Cardiac fibroblast (primary cell): ENCODE measurements around the gene CCDC7.
"Not testable (repeated sequence)": the region's sequence is repeated elsewhere in the genome, so short reads cannot be mapped to it uniquely, and the experiment has no call there.

Experiments used
- DNase-seq, 2 donors: peaks; one replicate each; pipeline versions ENCODE4 v3.0.0 to v3.0.0-alpha.2; 2010; ENCODE audit warnings: low read depth in 2 of 2
- H3K4me3 ChIP-seq, 2 donors: replicated peaks in 1 of 2; 1 replicate in 1 of 2; 2 replicates in 1 of 2; pipeline ENCODE4 v1.5.1; 2011; ENCODE audit warnings: low read depth in 2 of 2, low read length in 2 of 2, mild to moderate bottlenecking in 2 of 2, moderate library complexity in 1 of 2
- TF ChIP-seq, protein P1 (sequence below): IDR thresholded peaks from one replicate; pipeline ENCODE4 v1.5.1; 2011; ENCODE audit warnings: low read depth, mild to moderate bottlenecking, low read length, inconsistent platforms

Gene CCDC7

DNA sequence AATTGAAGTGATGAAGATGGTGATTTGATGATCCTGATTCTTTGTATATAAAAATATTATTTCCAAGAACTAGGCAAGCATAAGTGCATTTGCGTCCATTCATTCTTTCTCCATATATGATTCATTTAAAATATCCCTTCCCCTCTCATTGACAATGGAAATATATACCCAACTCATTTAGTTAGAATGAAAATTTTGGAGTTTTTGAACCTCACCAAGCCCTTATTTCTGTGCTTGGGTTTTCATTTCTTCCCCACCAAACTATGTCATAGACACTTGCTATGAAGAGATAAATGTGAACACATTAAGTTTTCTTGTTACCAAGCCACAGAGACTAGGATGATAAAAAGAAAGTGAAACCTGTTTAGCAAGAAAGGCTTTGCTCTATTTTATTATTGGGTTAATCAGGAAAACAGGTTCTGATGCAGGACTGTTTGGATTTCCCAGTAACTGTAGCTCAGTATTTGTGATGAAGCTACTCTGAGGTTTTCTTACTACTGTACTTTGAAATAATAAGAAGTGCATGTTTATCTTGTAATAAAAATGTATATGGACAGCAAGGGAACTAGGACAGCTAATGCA, 443.8 kb downstream of the CCDC7 start:
- TF ChIP-seq, protein P1, sequence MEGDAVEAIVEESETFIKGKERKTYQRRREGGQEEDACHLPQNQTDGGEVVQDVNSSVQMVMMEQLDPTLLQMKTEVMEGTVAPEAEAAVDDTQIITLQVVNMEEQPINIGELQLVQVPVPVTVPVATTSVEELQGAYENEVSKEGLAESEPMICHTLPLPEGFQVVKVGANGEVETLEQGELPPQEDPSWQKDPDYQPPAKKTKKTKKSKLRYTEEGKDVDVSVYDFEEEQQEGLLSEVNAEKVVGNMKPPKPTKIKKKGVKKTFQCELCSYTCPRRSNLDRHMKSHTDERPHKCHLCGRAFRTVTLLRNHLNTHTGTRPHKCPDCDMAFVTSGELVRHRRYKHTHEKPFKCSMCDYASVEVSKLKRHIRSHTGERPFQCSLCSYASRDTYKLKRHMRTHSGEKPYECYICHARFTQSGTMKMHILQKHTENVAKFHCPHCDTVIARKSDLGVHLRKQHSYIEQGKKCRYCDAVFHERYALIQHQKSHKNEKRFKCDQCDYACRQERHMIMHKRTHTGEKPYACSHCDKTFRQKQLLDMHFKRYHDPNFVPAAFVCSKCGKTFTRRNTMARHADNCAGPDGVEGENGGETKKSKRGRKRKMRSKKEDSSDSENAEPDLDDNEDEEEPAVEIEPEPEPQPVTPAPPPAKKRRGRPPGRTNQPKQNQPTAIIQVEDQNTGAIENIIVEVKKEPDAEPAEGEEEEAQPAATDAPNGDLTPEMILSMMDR, result no peak
- DNase-seq, result no peak
- H3K4me3 ChIP-seq, result no peak overlapping the region

DNA sequence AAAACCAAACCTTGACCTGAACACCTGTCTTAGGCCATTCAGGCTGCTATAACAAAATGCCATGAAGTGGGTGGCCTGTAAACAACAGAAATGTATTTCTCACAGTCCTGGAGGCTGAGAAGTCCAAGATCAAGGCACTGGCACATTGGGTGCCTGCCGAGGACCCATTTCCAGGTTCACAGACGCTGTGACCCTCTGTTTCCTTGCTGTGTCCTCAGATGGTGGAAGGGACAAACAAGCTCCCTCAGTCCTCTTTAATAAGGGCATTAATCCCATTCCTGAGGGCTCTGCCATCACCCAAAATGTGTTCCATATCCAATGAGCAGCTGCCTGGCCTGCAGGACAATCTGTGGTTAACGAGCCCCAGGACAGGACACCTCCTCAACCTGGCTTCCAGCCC, 444.5 kb downstream of the CCDC7 start:
- no peak overlapping the region for H3K4me3 ChIP-seq
- TF ChIP-seq, protein P1, result no peak
- no peak for DNase-seq

DNA sequence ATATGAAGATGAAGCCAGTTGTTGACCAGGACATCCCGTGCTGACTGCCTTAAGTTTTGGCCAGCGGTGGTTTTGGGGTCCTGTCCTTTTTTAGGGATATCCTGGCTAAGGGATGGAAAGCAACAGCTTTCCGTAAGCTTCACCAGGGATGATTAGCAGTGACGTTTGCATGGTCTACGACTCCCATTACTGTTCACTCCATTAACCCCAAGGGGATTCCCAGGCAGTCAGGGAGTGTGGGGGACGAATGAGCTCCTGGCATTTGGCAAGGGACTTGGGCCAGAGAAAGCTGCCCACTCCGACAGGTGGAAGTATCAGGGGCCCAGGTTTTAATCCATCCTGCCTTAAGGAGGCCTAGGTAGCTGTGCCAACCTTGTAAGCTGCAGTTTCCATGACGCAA, 445.3 kb downstream of the CCDC7 start:
- DNase-seq, result no peak
- H3K4me3 ChIP-seq, result no peak overlapping the region
- TF ChIP-seq, protein P1, result no peak

DNA sequence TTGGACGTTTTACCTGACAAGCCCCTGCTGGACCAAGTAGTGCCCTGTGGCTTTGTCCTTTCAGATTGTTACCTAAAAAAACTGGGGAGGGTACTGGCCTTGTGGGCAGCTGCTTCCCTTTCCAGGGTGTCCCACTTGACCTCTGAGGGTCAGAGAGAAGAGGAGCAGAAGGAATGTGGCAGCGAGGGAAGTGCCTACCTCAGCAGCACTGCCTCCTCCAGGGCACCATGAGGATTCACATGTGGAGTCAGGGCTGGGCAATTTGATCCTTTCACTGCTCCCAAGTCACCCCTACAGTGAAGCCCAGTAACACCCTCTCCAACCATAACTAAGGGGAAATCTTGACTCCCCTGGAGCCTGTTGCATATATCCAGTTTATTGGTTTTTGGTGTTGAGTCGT, 447.5 kb downstream of the CCDC7 start:
- H3K4me3 ChIP-seq, result no peak overlapping the region
- DNase-seq, result no peak

DNA sequence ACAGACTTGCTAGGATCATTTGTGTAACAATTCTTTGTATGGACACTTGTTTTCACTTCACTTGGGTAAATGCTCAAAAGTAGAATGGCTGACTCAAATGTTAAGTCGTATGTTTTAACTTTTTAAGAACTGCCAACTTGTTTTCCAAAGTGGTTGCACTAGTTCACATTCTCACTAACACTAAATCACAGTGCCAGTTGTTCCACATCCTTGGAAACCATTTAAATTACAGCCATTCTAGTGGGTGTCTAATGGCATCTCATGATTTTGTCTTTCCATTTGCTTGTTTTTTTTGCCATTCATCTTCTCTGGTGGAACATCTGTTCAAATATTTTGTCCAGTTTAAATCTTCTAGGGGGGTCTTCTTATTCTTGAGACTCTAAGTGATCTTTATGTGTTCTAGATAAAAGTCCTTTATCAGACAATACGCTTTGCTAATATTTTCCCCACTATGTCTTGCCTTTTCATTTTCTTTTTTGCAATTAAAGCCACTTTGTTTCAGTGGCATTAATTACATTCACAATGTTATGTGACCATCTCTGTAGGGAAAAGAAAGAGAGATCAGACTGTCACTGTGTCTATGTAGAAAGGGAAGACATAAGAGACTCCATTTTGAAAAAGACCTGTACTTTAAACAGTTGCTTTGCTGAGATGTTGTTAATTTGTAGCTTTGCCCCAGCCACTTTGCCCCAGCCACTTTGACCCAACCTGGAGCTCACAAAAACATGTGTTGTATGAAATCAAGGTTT, 448.1 kb downstream of the CCDC7 start:
- no peak for DNase-seq
- TF ChIP-seq, protein P1, result no peak
- H3K4me3 ChIP-seq, result no peak overlapping the region

More for the DNA sequence above, 447.5 kb downstream of the CCDC7 start:
- TF ChIP-seq, protein P1, result no peak

DNA sequence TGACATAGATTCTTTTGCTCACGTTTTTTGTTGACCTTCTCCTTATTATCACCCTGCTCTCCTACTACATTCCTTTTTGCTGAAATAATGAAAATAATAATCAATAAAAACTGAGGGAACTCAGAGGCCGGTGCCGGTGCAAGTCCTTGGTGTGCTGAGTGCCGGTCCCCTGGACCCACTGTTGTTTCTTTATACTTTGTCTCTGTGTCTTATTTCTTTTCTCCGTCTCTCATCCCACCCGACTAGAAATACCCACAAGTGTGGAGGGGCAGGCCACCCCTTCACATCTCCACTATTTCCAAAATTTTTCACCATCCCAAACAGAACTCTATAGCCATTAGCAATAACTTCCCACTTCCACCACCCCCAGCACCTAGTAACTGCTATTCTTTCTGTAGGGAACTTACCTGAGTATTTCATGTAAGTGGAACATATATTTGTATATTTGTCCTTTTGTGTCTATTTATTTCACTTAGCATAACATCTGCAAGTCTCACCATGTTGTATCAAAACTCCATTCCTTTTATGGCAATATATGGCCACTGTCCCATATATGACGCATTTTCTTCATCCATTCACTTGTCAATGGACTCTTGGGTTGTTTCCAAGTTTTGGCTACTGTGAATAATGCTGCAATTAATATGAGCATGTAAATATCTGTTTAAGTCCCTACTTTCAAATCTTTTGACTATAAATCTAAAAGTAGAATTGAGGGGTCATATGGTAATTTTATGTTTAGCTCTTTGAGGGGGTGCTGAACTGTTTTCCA, 449.4 kb downstream of the CCDC7 start:
- peak in 1 of 2 donors; percentile 47 for DNase-seq
- not testable (repeated sequence) for H3K4me3 ChIP-seq

DNA sequence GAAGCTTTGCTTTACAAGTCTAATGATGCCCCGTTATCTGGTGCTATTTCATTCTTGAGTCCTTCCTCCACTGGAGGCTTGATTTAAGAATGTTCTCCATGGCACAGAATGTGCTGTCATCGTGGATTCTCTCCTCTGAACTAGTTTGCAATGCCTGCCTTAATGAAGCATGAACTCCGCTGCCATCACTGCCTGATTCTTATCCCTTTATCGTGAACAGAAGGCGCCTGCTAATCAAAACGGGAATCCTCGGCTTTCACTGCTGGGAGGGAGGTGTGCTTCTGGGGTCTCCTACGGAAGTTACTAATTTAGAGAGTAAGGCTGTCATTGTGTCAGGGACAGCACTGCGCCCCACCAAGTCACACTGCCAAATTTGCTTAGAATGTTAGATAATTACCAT, 455.9 kb downstream of the CCDC7 start:
- TF ChIP-seq, protein P1, result no peak
- H3K4me3 ChIP-seq, result no peak overlapping the region
- no peak for DNase-seq
